HepG2 (cell line): Measurements from ENCODE around the gene LIMS2. TPM values are rescaled to one million over a fixed set of nuclear protein-coding genes. Genes with fewer than 3 reads are reported as not detected.

Experiments
- ATF1 ChIP-seq: IDR thresholded peaks from 2 replicates; pipeline ENCODE4 v1.6.1; 2016; ENCODE audit warnings: mild to moderate bottlenecking, control low read depth
- GABPA ChIP-seq, 2 experiments: IDR thresholded peaks; 2 replicates each; pipeline ENCODE4 v1.6.1; 2011 to 2016; ENCODE audit warnings: low read depth in 2 of 2, low read length in 1 of 2, missing biosample characterization in 1 of 2, missing genetic modification characterization in 1 of 2
- IRX3 ChIP-seq: sonication (generic); formaldehyde crosslinking; IDR thresholded peaks from 2 replicates; pipeline ENCODE4 v1.8.1; 2023; ENCODE audit warnings: mild to moderate bottlenecking, low read depth, missing genetic modification reagents, borderline replicate concordance
- MAFK ChIP-seq, 2 experiments: IDR thresholded peaks in 1 of 2; conservative IDR thresholded peaks in 1 of 2; 2 replicates each; pipeline ENCODE4 v1.6.1; 2011; ENCODE audit warnings: improper control_type of control experiment in 2 of 2, low read length in 2 of 2
- MTF2 ChIP-seq: sonication (generic); formaldehyde crosslinking; IDR thresholded peaks from 2 replicates; pipeline ENCODE4 v1.5.0; 2020; ENCODE audit warnings: missing genetic modification reagents, borderline replicate concordance
- NFYB ChIP-seq: sonication (generic); formaldehyde crosslinking; IDR thresholded peaks from 2 replicates; pipeline ENCODE4 v1.4.0; 2020; ENCODE audit warnings: missing genetic modification reagents
- NFYC ChIP-seq: IDR thresholded peaks from 2 replicates; pipeline ENCODE4 v1.6.1; 2016; ENCODE audit warnings: missing genetic modification reagents, missing compliant biosample characterization
- NR3C1 ChIP-seq: sonication (generic); formaldehyde crosslinking; IDR thresholded peaks from 2 replicates; pipeline ENCODE4 v1.4.0; 2020; ENCODE audit warnings: missing genetic modification reagents
- ZNF136 ChIP-seq: sonication (generic); formaldehyde crosslinking; IDR thresholded peaks from 2 replicates; pipeline ENCODE4 v1.8.1; 2022; ENCODE audit warnings: low read depth, mild to moderate bottlenecking, moderate library complexity, missing genetic modification reagents
- ZNF180 ChIP-seq: sonication (generic); formaldehyde crosslinking; IDR thresholded peaks from 2 replicates; pipeline ENCODE4 v1.4.0; 2020; ENCODE audit warnings: low read depth, missing genetic modification reagents, borderline replicate concordance
- ZNF367 ChIP-seq: sonication (generic); formaldehyde crosslinking; IDR thresholded peaks from 2 replicates; pipeline ENCODE4 v1.4.0; 2020; ENCODE audit warnings: missing genetic modification reagents, borderline replicate concordance
- ZNF451 ChIP-seq: sonication (generic); formaldehyde crosslinking; IDR thresholded peaks from 2 replicates; pipeline ENCODE4 v1.5.0; 2020; ENCODE audit warnings: mild to moderate bottlenecking, missing genetic modification reagents
- ZNF687 ChIP-seq: sonication (generic); formaldehyde crosslinking; IDR thresholded peaks from 2 replicates; pipeline ENCODE4 v1.5.1; 2020; ENCODE audit warnings: mild to moderate bottlenecking, missing genetic modification reagents, moderate library complexity
- ZNF792 ChIP-seq: IDR thresholded peaks from 2 replicates; pipeline ENCODE4 v1.6.1; 2016
- ZSCAN20 ChIP-seq: sonication (generic); formaldehyde crosslinking; IDR thresholded peaks from 2 replicates; pipeline ENCODE4 v1.4.0; 2020; ENCODE audit warnings: missing genetic modification reagents, mild to moderate bottlenecking, borderline replicate concordance
- polyA plus RNA-seq, 8 experiments: library from polyadenylated mRNA; depleted of rRNA in 3 of 8; stranded (reverse) in 7 of 8; unstranded in 1 of 8; fragments of >200 nt; fragmentation: Illumina TruSeq in 4 of 8; extraction: Trizol in 4 of 8; gene quantifications; 2 replicates each; pipeline versions ENCODE4 v1.2.1 to v1.2.3, GENCODE V29; 2011 to 2016; ENCODE audit warnings: low read depth in 4 of 8, missing spikeins in 1 of 8, mixed read lengths in 1 of 8; ENCODE audit not compliant: insufficient read depth in 1 of 8
- total RNA-seq, 5 experiments: library from RNA; depleted of rRNA; stranded (reverse); fragments of >200 nt; fragmentation: Illumina TruSeq; extraction: Trizol; gene quantifications; 2 replicates each; pipeline ENCODE4 v1.2.3, GENCODE V29; 2016; ENCODE audit warnings: low read depth in 1 of 5

The LIMS2 gene
- total and polyA plus RNA-seq, 2 of the 13 experiments (the other 11 are each of a cell fraction or from before 2014, with no cell fraction given), result 1.0 to 1.9 TPM

DNA sequence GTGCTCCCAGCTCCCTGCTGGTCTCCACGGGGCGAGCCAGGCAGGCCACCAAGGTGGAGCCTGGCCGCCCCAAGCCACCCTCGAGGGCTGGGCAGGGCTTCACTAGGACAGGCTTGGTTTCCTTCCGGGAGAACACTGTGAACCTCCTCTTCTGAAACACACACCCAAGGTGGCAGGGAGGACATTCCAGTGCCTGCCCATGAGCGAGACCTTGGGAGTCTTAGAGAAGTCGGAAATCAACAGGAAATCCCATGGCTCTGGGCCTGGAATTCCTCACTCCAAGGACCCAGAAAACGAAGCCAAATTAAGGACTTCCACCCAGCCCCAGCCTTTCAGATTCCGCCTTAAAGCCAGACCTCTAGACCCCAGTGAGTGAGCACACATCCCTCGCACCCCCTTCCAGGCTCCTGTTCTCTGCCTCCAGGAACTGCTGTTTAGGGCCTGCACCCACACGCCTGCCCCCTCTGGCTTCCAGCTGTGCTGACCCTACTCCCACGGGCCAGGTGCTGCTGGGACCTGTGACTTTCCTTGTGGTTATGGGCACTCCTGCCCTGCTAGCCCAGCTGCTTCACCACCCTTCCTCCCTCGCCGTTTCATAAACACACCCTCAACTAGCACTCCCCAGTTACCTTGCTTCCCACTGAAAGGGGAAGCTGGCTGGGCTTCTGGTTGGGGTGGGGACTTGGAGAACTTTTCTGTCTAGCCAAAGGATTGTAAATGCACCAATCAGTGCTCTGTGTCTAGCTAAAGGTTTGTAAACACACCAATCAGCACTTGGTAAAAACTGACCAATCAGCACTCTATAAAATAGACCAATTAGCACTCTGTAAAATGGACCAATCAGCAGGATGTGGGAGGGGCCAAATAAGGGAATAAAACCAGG is 15.7 kb downstream of the LIMS2 start (continued):
- TF ChIP-seq ZNF687 (CRISPR knock-in tag) (no peak), ZNF451 (no peak), ZNF136 (CRISPR knock-in tag) (no peak), IRX3 (CRISPR knock-in tag) (no peak), NFYB (peak; percentile 64), NR3C1 (CRISPR knock-in tag) (no peak), MAFK (conservative IDR thresholded peaks at IDR 0.05 in 1 of 2, IDR thresholded peaks at IDR 0.05 in 1 of 2; ENCODE audit: low read length in 2 of 2) (peak; percentile 9 to 20; a peak in 1 of 4 replicates), ZNF180 (CRISPR knock-in tag) (no peak), ZSCAN20 (CRISPR knock-in tag) (no peak), GABPA (IDR thresholded peaks at IDR 0.05; ENCODE audit: low read depth, low read length) (no peak), GABPA (CRISPR knock-in tag; IDR thresholded peaks at IDR 0.05; ENCODE audit: low read depth) (no peak), ATF1 (no peak), ZNF792 (CRISPR knock-in tag) (no peak), NFYC (CRISPR knock-in tag) (peak; percentile 48), MTF2 (CRISPR knock-in tag) (no peak), ZNF367 (CRISPR knock-in tag) (no peak)
- TF ChIP-seq, all 625 proteins: peak for 3
